Right renal pelvis (tissue), 4 donors: ENCODE measurements around the gene GRB10. TPM values are rescaled to one million over a fixed set of nuclear protein-coding genes. Genes with fewer than 3 reads are reported as not detected.
"Not testable (repeated sequence)": the region's sequence is repeated elsewhere in the genome, so short reads cannot be mapped to it uniquely, and the experiment has no call there.

ENCODE experiments used
- DNase-seq, 4 donors: peaks; one replicate each; pipeline ENCODE4 v3.0.0-alpha.2; 2013; ENCODE audit warnings: low read depth in 4 of 4, low spot score in 3 of 4, missing footprints in 1 of 4
- polyA plus RNA-seq, 4 donors: library from polyadenylated mRNA; unstranded; fragments of 120-200 nt; gene quantifications; one replicate each; pipeline ENCODE4 v1.2.1, GENCODE V29; 2013; ENCODE audit not compliant: insufficient read length in 4 of 4

Gene GRB10
- polyA plus RNA-seq, 4 donors, result 31.4 to 40.4 (median 32.4) TPM

GRCh38 chr7:50780436-50780835, 2.3 kb downstream of the GRB10 start:
- no peak for DNase-seq

- DNase-seq, result no peak
Observed at GRCh38 chr7:50779427-50779826, 3.3 kb downstream of the GRB10 start.

- DNase-seq, result no peak
Observed at GRCh38 chr7:50778189-50778588, 4.5 kb downstream of the GRB10 start.

GRCh38 chr7:50775836-50776235, 6.9 kb downstream of the GRB10 start:
- no peak for DNase-seq

- no peak for DNase-seq
Observed at GRCh38 chr7:50775231-50775630, 7.5 kb downstream of the GRB10 start.

- DNase-seq, result no peak
Observed at GRCh38 chr7:50774319-50774718, 8.4 kb downstream of the GRB10 start.

- not testable (repeated sequence) for DNase-seq
Observed at GRCh38 chr7:50773071-50773470, 9.6 kb downstream of the GRB10 start.

- no peak for DNase-seq
Observed at GRCh38 chr7:50771120-50772002, 11.3 kb downstream of the GRB10 start.

- DNase-seq, result no peak
Observed at GRCh38 chr7:50768485-50769474, 13.9 kb downstream of the GRB10 start.

- no peak for DNase-seq
Observed at GRCh38 chr7:50766849-50767207, 15.9 kb downstream of the GRB10 start.

GRCh38 chr7:50766106-50766848, 16.4 kb downstream of the GRB10 start:
- DNase-seq, result no peak

- DNase-seq, result no peak
Observed at GRCh38 chr7:50762337-50762736, 20.4 kb downstream of the GRB10 start.

GRCh38 chr7:50761713-50762112, 21.0 kb downstream of the GRB10 start:
- DNase-seq, result no peak

- DNase-seq, result no peak
Observed at GRCh38 chr7:50757703-50758390, 24.8 kb downstream of the GRB10 start.

GRCh38 chr7:50756180-50756579, 26.5 kb downstream of the GRB10 start:
- no peak for DNase-seq

- DNase-seq, result no peak
Observed at GRCh38 chr7:50754684-50755083, 28.0 kb downstream of the GRB10 start.

GRCh38 chr7:50754241-50754640, 28.5 kb downstream of the GRB10 start:
- peak in 2 of 4 donors; percentile 16 to 22 for DNase-seq

- no peak for DNase-seq
Observed at GRCh38 chr7:50752422-50752821, 30.3 kb downstream of the GRB10 start.

- no peak for DNase-seq
Observed at GRCh38 chr7:50751146-50751545, 31.6 kb downstream of the GRB10 start.

GRCh38 chr7:50749896-50750295, 32.8 kb downstream of the GRB10 start:
- DNase-seq, result no peak
